ENCODE data around the gene POLR3GL. TPM values are rescaled to one million over a fixed set of nuclear protein-coding genes. Genes with fewer than 3 reads are reported as not detected.

Gene POLR3GL
- total and polyA plus RNA-seq, 12 donors: 30.9 to 64.5 (median 39.5) TPM

- DNase-seq (no peak), ATAC-seq (no peak)
- peak overlapping the region; percentile 33 to 74 (median 66) for H3K4me3 ChIP-seq
- no peak for TF ChIP-seq CTCF (IDR thresholded peaks at IDR 0.05)
- H3K4me1 ChIP-seq: peaks cover 14 to 66% (median 55%) of the 10 kb centered on the region in 9 donors
- H3K27ac ChIP-seq: peak overlapping the region; percentile 62 to 96 (median 91)
- WGBS, 2 donors: 31 to 38% methylated on average over 5 of the region's 5 CpGs
- H3K36me3 ChIP-seq: peaks cover 0 to 10% (median 0%) of the 10 kb centered on the region in 9 donors
- intact Hi-C loops (cut with DNase I): loop anchor here in 3 of 10 donors (5.0 kb wide), 1 partner anchor 36 kb away; the partner anchor contains the start of gene RBM8A (in 3 of the 3)
- H3K9me3 ChIP-seq: peaks cover 0 to 14% (median 6%) of the 10 kb centered on the region in 11 donors
- peaks cover 0 to 9% (median 0%) of the 10 kb centered on the region in 7 donors for H3K27me3 ChIP-seq
Measured at GRCh38 chr1:145963265-145964019, 1.0 kb upstream of the POLR3GL start.

GRCh38 chr1:145965119-145965744 is 742 bp downstream of the POLR3GL start:
- Histone ChIP-seq H3K36me3 (peaks cover 0 to 10% (median 0%) of the 10 kb centered on the region in 9 donors), H3K4me3 (peak overlapping the region; percentile 50 to 74 (median 65)), H3K9me3 (peaks cover 0 to 14% (median 6%) of the 10 kb centered on the region in 11 donors), H3K4me1 (peaks cover 14 to 49% (median 42%) of the 10 kb centered on the region in 9 donors), H3K27ac (peak overlapping the region in 9 of 10 donors; percentile 84 to 96 (median 91)), H3K27me3 (peaks cover 0 to 9% (median 0%) of the 10 kb centered on the region in 7 donors)
- TF ChIP-seq CTCF (IDR thresholded peaks at IDR 0.05): no peak
- ATAC-seq: no peak
- 2% methylated on average over 5 of the region's 5 CpGs for WGBS, 2 donors
- no peak for DNase-seq
- intact Hi-C loops (cut with DNase I): loop anchor here in 1 of 10 donors (5.0 kb wide), 1 partner anchor 118 kb away; the partner anchor contains the start of gene NUDT17

GRCh38 chr1:145967288-145967687 is 2.8 kb downstream of the POLR3GL start:
- DNase-seq (no peak), ATAC-seq (no peak)
- intact Hi-C loops (cut with DNase I): loop anchor here in 1 of 10 donors (5.0 kb wide), 1 partner anchor 120 kb away; the partner anchor contains the start of gene NUDT17
- TF ChIP-seq CTCF (IDR thresholded peaks at IDR 0.05): no peak
- peaks cover 0 to 10% (median 0%) of the 10 kb centered on the region in 9 donors for H3K36me3 ChIP-seq
- H3K27ac ChIP-seq: no peak overlapping the region
- peaks cover 0 to 14% (median 6%) of the 10 kb centered on the region in 11 donors for H3K9me3 ChIP-seq
- no peak overlapping the region for H3K4me3 ChIP-seq
- no peaks in the 10 kb centered on the region for H3K27me3 ChIP-seq
- peaks cover 10 to 32% (median 26%) of the 10 kb centered on the region in 9 donors for H3K4me1 ChIP-seq
- 99 to 100% methylated on average over 2 of the region's 2 CpGs for WGBS, 2 donors

GRCh38 chr1:145972580-145972979 is 8.1 kb downstream of the POLR3GL start:
- TF ChIP-seq CTCF (IDR thresholded peaks at IDR 0.05): no peak
- 84 to 85% methylated on average over 7 of the region's 7 CpGs for WGBS, 2 donors
- Histone ChIP-seq H3K4me1 (peaks cover 0 to 6% (median 5%) of the 10 kb centered on the region in 9 donors), H3K36me3 (peaks cover 0 to 14% (median 0%) of the 10 kb centered on the region in 9 donors), H3K27me3 (no peaks in the 10 kb centered on the region), H3K4me3 (no peak overlapping the region), H3K9me3 (peaks cover 0 to 4% (median 0%) of the 10 kb centered on the region in 11 donors), H3K27ac (no peak overlapping the region)
- no peak for DNase-seq
- intact Hi-C loops (cut with DNase I): loop anchor here in 2 of 10 donors (5.0 kb wide), 2 partner anchors 115 to 125 kb away; partner anchors contain the start of genes NUDT17 (in 1 of the 2) and PIAS3 (in 1 of the 2)
- ATAC-seq: no peak

Measured in heart right ventricle (tissue), 16 donors.